ENCODE results near the gene ENTPD1.

DNA sequence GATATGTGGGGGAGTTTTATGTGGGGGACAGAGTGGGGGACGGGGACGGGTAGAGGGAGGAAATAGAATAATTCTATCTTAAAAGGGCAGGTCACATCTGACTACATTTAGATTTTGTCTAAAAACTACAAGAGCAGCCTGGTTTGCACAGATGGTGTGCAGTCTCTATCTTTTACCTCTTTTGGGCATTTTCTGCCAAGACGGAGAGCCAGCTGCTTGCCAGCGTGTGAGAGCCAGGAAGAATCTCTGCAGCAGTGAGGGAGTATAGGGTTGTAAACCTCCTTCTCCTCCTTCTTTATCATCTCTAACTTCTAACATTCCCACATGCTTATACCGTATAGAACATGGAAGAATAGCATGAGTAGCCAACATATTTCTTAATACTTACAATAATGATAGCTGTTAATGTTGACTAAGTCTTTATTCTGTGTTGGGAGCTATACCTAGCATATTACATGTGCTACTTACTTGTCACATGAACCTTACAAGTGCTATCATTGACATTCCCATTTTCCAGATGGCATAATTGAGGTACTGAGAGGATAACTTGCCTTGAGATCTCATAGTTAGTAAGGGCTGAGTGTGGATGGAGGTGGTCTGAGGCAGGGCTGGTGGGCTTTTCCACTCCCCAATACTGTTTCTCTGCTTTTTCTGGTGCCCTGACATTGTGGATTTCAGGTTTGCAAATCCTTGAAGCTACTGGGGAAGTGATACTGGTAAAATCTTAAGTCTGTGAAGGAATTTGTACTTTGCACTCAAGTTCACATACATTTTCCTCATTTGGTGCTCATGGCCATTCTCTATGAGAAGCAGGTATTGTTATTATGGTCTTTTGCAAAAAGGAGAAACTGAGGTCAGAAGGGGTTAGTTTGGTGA, 1.1 kb downstream of the ENTPD1 start:
- TF ChIP-seq CTCF (IDR thresholded peaks at IDR 0.05) (no peak), EZH2phosphoT487 (IDR thresholded peaks at IDR 0.05) (no peak)

Data from neural progenitor cell (in vitro differentiated cells).